Progenitor cell of endocrine pancreas (in vitro differentiated cells): Measurements from ENCODE around the gene INTS3. TPM values are rescaled to one million over a fixed set of nuclear protein-coding genes. Genes with fewer than 3 reads are reported as not detected.

ENCODE experiments used
- DNase-seq: peaks from one replicate; pipeline ENCODE4 v3.0.0; 2021; ENCODE audit warnings: low spot score; ENCODE audit not compliant: unreplicated experiment
- H3K27ac Mint-ChIP-seq: 2 replicates; pipeline ENCODE4 v1.8.0; 2021; ENCODE audit warnings: mild to moderate bottlenecking, moderate library complexity, mixed read lengths
- H3K27me3 Mint-ChIP-seq: 2 replicates; pipeline ENCODE4 v1.8.0; 2021; ENCODE audit warnings: mixed read lengths
- H3K36me3 Mint-ChIP-seq: 2 replicates; pipeline ENCODE4 v1.8.0; 2022; ENCODE audit warnings: mixed read lengths; ENCODE audit not compliant: insufficient read depth
- H3K4me1 Mint-ChIP-seq: 2 replicates; pipeline ENCODE4 v1.8.0; 2021; ENCODE audit warnings: low read depth, mixed read lengths
- H3K4me3 Mint-ChIP-seq: 2 replicates; pipeline ENCODE4 v1.8.0; 2021; ENCODE audit warnings: low read depth, mild to moderate bottlenecking, moderate library complexity, mixed read lengths
- H3K9me3 Mint-ChIP-seq: 2 replicates; pipeline ENCODE4 v1.8.0; 2021; ENCODE audit warnings: low read depth, mixed read lengths
- total RNA-seq: library from RNA; stranded (reverse); gene quantifications from 2 replicates; pipeline ENCODE4 v1.2.1, GENCODE V29; 2021
- TF ChIP-seq, protein P1 (sequence below): fragments of 200-600 bp; sonication (generic); IDR thresholded peaks from one replicate; pipeline ENCODE4 v1.5.0; 2021; ENCODE audit warnings: antibody characterized with exemption, mild to moderate bottlenecking; ENCODE audit not compliant: unreplicated experiment

INTS3 gene
- total RNA-seq, 1 donor from 2014 or later: 152 TPM

DNA sequence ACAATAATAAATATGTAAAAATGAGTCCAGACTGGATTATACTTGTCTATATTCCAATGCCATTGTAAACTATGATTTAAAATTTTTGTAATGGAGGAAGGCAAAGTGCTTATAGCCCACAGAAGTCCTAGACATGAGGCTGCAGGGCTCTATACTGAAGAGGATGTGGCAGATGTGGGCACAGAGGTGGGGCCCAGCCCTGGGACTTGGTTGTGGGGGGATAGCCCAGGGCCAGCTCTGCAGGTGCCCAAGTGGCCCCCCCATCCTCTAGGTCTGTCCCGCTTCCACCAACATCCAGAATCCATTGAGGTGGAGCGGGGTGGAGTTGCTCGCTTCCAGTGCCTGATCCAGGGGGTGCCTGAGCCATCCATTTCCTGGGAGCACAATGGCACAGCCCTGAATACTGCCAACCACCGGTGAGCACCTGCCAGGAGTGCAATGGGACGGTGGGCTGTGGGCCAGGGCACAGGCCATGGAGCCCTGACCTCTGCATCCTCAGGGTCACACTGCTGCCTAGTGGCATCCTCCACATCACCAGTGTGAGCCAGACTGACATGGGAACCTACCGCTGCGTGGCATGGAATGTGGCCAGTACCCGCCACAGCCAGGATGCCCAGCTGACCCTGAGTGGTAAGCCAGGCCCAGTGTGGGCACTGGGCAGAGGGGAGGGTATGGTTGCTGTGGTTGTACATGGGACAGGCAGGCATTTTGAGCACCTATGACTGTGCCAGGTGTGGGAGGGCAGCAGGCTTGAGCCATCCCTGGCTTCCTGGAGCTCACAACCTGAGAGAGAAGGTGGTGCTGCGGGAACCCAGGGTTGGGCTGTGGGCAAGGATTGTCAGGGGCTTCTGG is 68.3 kb downstream of the INTS3 start:
- no peaks in the 10 kb centered on the region for H3K9me3 Mint-ChIP-seq
- peak overlapping the region; percentile 68 for H3K27ac Mint-ChIP-seq
- DNase-seq: no peak
- TF ChIP-seq, protein P1, sequence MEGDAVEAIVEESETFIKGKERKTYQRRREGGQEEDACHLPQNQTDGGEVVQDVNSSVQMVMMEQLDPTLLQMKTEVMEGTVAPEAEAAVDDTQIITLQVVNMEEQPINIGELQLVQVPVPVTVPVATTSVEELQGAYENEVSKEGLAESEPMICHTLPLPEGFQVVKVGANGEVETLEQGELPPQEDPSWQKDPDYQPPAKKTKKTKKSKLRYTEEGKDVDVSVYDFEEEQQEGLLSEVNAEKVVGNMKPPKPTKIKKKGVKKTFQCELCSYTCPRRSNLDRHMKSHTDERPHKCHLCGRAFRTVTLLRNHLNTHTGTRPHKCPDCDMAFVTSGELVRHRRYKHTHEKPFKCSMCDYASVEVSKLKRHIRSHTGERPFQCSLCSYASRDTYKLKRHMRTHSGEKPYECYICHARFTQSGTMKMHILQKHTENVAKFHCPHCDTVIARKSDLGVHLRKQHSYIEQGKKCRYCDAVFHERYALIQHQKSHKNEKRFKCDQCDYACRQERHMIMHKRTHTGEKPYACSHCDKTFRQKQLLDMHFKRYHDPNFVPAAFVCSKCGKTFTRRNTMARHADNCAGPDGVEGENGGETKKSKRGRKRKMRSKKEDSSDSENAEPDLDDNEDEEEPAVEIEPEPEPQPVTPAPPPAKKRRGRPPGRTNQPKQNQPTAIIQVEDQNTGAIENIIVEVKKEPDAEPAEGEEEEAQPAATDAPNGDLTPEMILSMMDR: no peak
- no peak overlapping the region for H3K4me3 Mint-ChIP-seq
- no peaks in the 10 kb centered on the region for H3K36me3 Mint-ChIP-seq
- no peaks in the 10 kb centered on the region for H3K27me3 Mint-ChIP-seq
- peaks cover 9% of the 10 kb centered on the region for H3K4me1 Mint-ChIP-seq

DNA sequence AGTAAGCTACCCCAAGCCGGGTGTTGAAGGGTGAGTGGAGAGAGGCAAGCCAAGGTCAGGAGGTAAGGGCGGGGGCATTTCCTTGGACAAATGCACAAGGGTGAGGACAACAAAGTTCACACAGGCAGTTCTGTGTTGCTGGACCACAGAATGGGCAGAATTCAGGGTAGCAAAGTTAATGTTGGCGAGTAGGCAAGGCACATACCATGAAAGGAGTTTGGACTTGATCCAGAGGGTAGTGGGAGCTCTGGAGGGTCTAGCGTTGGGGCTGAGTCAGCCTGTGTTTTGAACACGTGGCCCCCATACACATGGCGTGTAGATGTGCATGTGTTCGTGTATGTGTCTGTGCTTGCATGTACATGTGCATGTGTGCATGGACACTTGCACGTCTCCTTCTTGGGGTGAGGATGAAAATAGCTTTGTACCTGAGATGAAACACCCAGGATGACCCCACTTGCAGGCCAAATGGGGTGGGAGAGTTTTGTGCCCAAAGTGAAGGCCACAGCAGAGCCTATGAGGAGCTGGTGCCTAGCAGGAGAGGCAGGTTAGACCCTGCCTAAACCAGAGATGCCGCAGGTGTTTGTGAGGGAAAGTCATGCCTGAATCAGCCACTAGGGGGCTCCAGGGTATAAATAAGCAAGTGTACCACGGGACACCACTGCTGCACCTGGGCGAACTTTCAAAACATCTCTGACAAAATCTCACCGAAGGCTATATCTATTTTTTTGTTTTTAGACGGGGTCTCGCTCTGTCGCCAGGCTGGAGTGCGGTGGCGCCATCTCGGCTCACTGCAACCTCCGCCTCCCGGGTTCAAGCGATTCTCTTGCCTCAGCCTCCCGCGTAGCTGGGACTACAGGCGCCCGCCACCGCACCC is 69.2 kb downstream of the INTS3 start:
- TF ChIP-seq, protein P1: peak; percentile 84
- no peaks in the 10 kb centered on the region for H3K27me3 Mint-ChIP-seq
- no peaks in the 10 kb centered on the region for H3K36me3 Mint-ChIP-seq
- H3K9me3 Mint-ChIP-seq: no peaks in the 10 kb centered on the region
- peak overlapping the region; percentile 68 for H3K27ac Mint-ChIP-seq
- peaks cover 9% of the 10 kb centered on the region for H3K4me1 Mint-ChIP-seq
- no peak overlapping the region for H3K4me3 Mint-ChIP-seq
- peak; percentile 66 for DNase-seq

DNA sequence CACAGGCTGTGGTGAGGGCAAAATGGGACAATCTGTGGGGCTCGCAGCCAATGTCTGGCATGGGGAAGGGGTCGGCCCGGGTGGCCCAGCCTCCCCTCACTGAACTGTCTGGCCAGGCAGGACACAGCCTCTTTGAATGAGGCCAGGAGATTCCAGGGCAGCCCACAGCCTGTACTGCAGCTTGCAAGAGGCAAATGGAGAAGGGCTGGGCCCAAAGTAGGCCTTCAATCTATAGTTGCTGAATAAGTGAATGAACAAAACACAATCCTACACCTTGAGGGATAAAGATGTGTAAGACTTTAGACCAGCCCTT is 70.6 kb downstream of the INTS3 start:
- no peak overlapping the region for H3K4me3 Mint-ChIP-seq
- peaks cover 9% of the 10 kb centered on the region for H3K4me1 Mint-ChIP-seq
- no peak overlapping the region for H3K27ac Mint-ChIP-seq
- no peaks in the 10 kb centered on the region for H3K36me3 Mint-ChIP-seq
- TF ChIP-seq, protein P1: no peak
- no peaks in the 10 kb centered on the region for H3K9me3 Mint-ChIP-seq
- DNase-seq: no peak
- H3K27me3 Mint-ChIP-seq: no peaks in the 10 kb centered on the region

DNA sequence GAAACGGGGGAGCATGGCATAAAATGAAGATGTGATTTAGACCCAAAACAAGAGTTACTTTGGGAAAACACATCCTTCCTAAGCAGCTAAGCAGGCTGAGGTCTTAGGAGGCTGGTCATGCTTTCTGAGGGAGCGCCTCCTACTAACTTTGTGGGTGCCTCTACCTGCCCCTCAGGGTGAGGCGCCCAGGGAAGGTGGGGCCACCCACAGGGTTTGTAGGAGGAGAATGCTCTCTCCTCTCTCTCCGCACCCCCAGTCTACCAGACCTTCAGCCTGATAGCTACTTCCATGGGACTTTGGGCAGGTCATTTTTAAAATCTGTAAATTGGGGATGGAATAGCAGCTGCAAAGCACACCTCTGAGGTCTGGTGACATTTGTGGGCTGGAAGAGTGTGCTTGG is 71.2 kb downstream of the INTS3 start:
- H3K4me1 Mint-ChIP-seq: peaks cover 9% of the 10 kb centered on the region
- TF ChIP-seq, protein P1: no peak
- peaks cover 3% of the 10 kb centered on the region for H3K36me3 Mint-ChIP-seq
- no peaks in the 10 kb centered on the region for H3K27me3 Mint-ChIP-seq
- DNase-seq: no peak
- H3K4me3 Mint-ChIP-seq: no peak overlapping the region
- H3K27ac Mint-ChIP-seq: no peak overlapping the region
- H3K9me3 Mint-ChIP-seq: no peaks in the 10 kb centered on the region

DNA sequence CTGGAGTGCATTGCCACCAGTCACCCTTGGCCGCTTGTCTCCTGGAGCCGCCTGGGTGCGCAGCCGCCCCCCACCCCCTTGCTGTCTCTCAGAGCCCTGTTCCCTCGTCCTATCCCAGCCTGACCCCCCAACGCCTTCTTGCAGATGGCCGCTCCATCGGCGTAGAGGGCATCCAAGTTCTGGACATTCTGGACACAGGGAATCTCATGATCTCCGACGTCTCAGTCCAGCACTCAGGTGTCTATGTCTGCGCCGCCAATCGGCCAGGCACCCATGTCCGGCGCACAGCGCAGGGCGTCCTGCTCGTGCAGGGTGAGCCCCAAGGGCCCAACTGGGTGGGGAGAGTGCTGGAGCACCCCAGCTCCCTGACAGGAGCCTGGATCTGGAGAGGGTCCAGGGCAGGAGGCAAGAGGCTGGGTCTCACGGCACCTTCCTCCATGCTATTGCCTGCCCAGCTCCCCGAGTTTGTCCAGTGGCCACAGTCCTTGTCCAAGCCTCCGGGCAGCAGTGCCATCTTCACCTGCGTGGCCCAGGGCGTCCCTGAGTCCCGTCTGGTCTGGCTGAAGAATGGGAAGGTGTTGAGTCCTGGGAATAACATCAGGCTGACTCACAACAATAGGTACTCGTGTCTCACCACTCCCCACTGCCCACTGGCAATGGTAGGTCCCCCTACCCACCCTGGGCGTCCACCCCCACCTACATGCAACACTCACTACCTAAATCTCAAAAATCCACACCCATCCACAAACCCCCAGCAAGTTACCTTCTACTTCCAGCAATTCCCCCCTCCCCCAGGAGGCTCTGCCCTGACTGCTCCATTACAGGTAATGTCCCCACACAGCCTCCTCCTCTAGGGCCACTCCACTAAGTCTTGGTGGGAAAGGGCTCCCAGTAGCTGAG is 72.0 kb downstream of the INTS3 start:
- Mint-ChIP-seq H3K4me3 (no peak overlapping the region), H3K27me3 (no peaks in the 10 kb centered on the region), H3K4me1 (peaks cover 3% of the 10 kb centered on the region), H3K36me3 (peaks cover 3% of the 10 kb centered on the region), H3K27ac (no peak overlapping the region), H3K9me3 (no peaks in the 10 kb centered on the region)
- TF ChIP-seq, protein P1: no peak
- no peak for DNase-seq
